Measurements from ENCODE around the gene MSRB1. TPM values are rescaled to one million over a fixed set of nuclear protein-coding genes. Genes with fewer than 3 reads are reported as not detected.
"Not testable (repeated sequence)": the region's sequence is repeated elsewhere in the genome, so short reads cannot be mapped to it uniquely, and the experiment has no call there.

The MSRB1 gene
- polyA plus RNA-seq, 1 donor from 2014 or later: 6.0 TPM

GRCh38 chr16:1959269-1960039, 16.5 kb upstream of the MSRB1 start, which contains the start of gene NDUFB10:
TSS of gene NDUFB10 (plus strand) at chr16:1959538. CDS start at chr16:1959625, 87 bp downstream.
- Histone ChIP-seq H3K9ac (ENCODE audit: low read length) (peak within 1 kb of the TSS; percentile 96), H3K4me3 (ENCODE audit: low read length) (peak within 1 kb of the TSS; percentile 97), H3K27ac (ENCODE audit: low read length) (peak within 1 kb of the TSS; percentile 67), H3K27me3 (ENCODE audit: insufficient read depth, low read depth, low read length) (no peaks in the 10 kb centered on the region), H3K79me2 (replicated peaks; ENCODE audit: insufficient read depth, low read length) (peaks cover 13% of the 10 kb centered on the region), H4K20me1 (ENCODE audit: insufficient read depth) (no peaks in the 10 kb centered on the region), H3F3A (ENCODE audit: insufficient read depth, low read length, poor library complexity, severe bottlenecking) (no peaks in the 10 kb centered on the region), H3K9me2 (ENCODE audit: insufficient read depth, low read length) (no peaks in the 10 kb centered on the region), H2AFZ (ENCODE audit: low read depth, low read length) (peak within 1 kb of the TSS; percentile 80), H3K4me2 (ENCODE audit: low read length) (peak within 1 kb of the TSS; percentile 65), H3K36me3 (ENCODE audit: insufficient read depth, low read length) (no peaks in the 10 kb centered on the region), H3K9me3 (ENCODE audit: low read length) (no peaks in the 10 kb centered on the region)
- TF ChIP-seq REST (IDR thresholded peaks at IDR 0.05; ENCODE audit: borderline replicate concordance): peak; percentile 57
- peak; percentile 49 for TF ChIP-seq RAD21 (conservative IDR thresholded peaks at IDR 0.05)
- peak; percentile 73 for TF ChIP-seq MXI1 (conservative IDR thresholded peaks at IDR 0.05; ENCODE audit: poor library complexity, severe bottlenecking)
- peak; percentile 87 for TF ChIP-seq POLR2AphosphoS5 (IDR thresholded peaks at IDR 0.05)
- peak; percentile 72 for TF ChIP-seq SMC3 (conservative IDR thresholded peaks at IDR 0.05; ENCODE audit: poor library complexity)
- TF ChIP-seq EZH2 (IDR thresholded peaks at IDR 0.05; ENCODE audit: borderline replicate concordance, insufficient read depth, low read length, poor library complexity, severe bottlenecking): no peak
- peak; percentile 27 for TF ChIP-seq EP300 (conservative IDR thresholded peaks at IDR 0.05; ENCODE audit: poor library complexity, severe bottlenecking)
- peak; percentile 86 for TF ChIP-seq CTCF (IDR thresholded peaks at IDR 0.05; ENCODE audit: poor library complexity, severe bottlenecking)
- no peak for TF ChIP-seq TAF1 (IDR thresholded peaks at IDR 0.05; ENCODE audit: low read depth)

- no peak overlapping the region for H3K4me2 ChIP-seq (ENCODE audit: low read length)
- H3K79me2 ChIP-seq (replicated peaks; ENCODE audit: insufficient read depth, low read length): peaks cover 12% of the 10 kb centered on the region
- H3K36me3 ChIP-seq (ENCODE audit: insufficient read depth, low read length): no peaks in the 10 kb centered on the region
- H3K9me2 ChIP-seq (ENCODE audit: insufficient read depth, low read length): no peaks in the 10 kb centered on the region
- H3K27me3 ChIP-seq (ENCODE audit: insufficient read depth, low read depth, low read length): no peaks in the 10 kb centered on the region
- no peak for TF ChIP-seq RAD21 (conservative IDR thresholded peaks at IDR 0.05)
- TF ChIP-seq SMC3 (conservative IDR thresholded peaks at IDR 0.05; ENCODE audit: poor library complexity): no peak
- no peak for TF ChIP-seq REST (IDR thresholded peaks at IDR 0.05; ENCODE audit: borderline replicate concordance)
- TF ChIP-seq MXI1 (conservative IDR thresholded peaks at IDR 0.05; ENCODE audit: poor library complexity, severe bottlenecking): no peak
- no peak for TF ChIP-seq CTCF (IDR thresholded peaks at IDR 0.05; ENCODE audit: poor library complexity, severe bottlenecking)
- no peak for TF ChIP-seq TAF1 (IDR thresholded peaks at IDR 0.05; ENCODE audit: low read depth)
- no peak for TF ChIP-seq EP300 (conservative IDR thresholded peaks at IDR 0.05; ENCODE audit: poor library complexity, severe bottlenecking)
- peak overlapping the region; percentile 96 for H3K9ac ChIP-seq (ENCODE audit: low read length)
- no peak overlapping the region for H3K27ac ChIP-seq (ENCODE audit: low read length)
- no peaks in the 10 kb centered on the region for H3F3A ChIP-seq (ENCODE audit: insufficient read depth, low read length, poor library complexity, severe bottlenecking)
- no peaks in the 10 kb centered on the region for H3K9me3 ChIP-seq (ENCODE audit: low read length)
- peak overlapping the region; percentile 97 for H3K4me3 ChIP-seq (ENCODE audit: low read length)
- H4K20me1 ChIP-seq (ENCODE audit: insufficient read depth): no peaks in the 10 kb centered on the region
- H2AFZ ChIP-seq (ENCODE audit: low read depth, low read length): peak overlapping the region; percentile 47
Observed at GRCh38 chr16:1958715-1959268, 15.8 kb upstream of the MSRB1 start.

- not testable (repeated sequence) for H3K9me2 ChIP-seq (ENCODE audit: insufficient read depth, low read length); H3K9me3 ChIP-seq (ENCODE audit: low read length); H3F3A ChIP-seq (ENCODE audit: insufficient read depth, low read length, poor library complexity, severe bottlenecking); H3K4me2 ChIP-seq (ENCODE audit: low read length); H3K36me3 ChIP-seq (ENCODE audit: insufficient read depth, low read length); H3K27ac ChIP-seq (ENCODE audit: low read length); H3K9ac ChIP-seq (ENCODE audit: low read length); H4K20me1 ChIP-seq (ENCODE audit: insufficient read depth); H3K27me3 ChIP-seq (ENCODE audit: insufficient read depth, low read depth, low read length); H3K79me2 ChIP-seq (replicated peaks; ENCODE audit: insufficient read depth, low read length); H3K4me3 ChIP-seq (ENCODE audit: low read length); H2AFZ ChIP-seq (ENCODE audit: low read depth, low read length)
Observed at GRCh38 chr16:1958143-1958491, 15.1 kb upstream of the MSRB1 start.

Measured in neural cell (in vitro differentiated cells).